ENCODE measurements around the gene CYP19A1.

CYP19A1 gene

DNA sequence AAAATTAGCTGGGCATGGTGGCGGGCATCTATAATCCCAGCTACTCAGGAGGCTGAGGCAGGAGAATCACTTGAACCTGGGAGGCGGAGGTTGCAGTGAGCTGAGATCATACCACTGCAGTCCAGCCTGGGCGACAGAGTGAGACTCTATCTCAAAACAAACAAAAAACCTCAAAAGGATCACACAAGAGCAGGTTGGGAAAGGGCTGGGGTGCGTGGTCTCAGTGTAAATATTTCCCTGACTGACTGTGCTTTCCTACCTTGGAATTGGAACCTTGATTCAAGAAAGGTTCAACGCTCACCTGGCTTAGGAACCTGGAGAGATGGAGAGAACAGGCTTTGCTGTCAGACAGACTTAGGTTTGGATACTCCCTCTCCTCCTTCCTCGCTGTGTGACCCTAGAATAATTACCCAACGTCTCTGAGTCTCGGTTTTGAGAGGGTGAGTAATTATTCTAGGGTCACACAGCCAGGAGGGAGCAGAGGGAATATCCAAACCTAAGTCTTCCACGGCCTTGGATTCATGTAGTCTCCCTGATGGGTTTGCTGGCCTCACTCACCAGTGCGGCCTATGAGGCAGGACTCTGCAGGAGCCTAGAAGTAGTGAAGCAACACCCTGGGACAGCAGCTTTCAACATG, 24.6 kb downstream of the CYP19A1 start:
- no peak for TF ChIP-seq CTCF (IDR thresholded peaks at IDR 0.05; ENCODE audit: insufficient read depth, low read length, missing control alignments)
- ChIA-PET CTCF (interaction anchor here (1.4 kb wide), 1 partner anchor 151 kb away, joined by 3 read pairs; no protein-coding TSS in a partner anchor), POLR2A (no interaction called here)
- DNase-seq (ENCODE audit: low read depth, low spot score) = no peak
- no peak overlapping the region for H3K4me3 ChIP-seq (ENCODE audit: low read depth, low read length)

DNA sequence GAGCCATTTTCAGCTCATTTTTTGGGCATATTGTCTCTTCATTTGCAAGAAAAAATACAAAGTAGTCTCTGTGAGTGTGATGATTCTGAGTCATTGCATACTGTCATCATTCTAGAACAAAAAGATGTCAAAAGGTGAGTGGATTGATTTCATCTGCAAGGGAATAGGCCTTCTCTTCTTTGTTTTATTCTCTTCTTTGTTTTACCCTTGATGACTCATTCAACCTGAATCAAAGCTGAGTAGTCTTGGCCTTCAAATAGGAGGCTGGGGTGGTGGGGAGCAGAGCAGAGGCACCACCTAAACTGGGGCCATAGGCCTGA, 25.4 kb downstream of the CYP19A1 start:
- ChIA-PET CTCF (no interaction called here), POLR2A (no interaction called here)
- no peak overlapping the region for H3K4me3 ChIP-seq (ENCODE audit: low read depth, low read length)
- DNase-seq (ENCODE audit: low read depth, low spot score) = no peak
- TF ChIP-seq CTCF (IDR thresholded peaks at IDR 0.05; ENCODE audit: insufficient read depth, low read length, missing control alignments) = no peak

DNA sequence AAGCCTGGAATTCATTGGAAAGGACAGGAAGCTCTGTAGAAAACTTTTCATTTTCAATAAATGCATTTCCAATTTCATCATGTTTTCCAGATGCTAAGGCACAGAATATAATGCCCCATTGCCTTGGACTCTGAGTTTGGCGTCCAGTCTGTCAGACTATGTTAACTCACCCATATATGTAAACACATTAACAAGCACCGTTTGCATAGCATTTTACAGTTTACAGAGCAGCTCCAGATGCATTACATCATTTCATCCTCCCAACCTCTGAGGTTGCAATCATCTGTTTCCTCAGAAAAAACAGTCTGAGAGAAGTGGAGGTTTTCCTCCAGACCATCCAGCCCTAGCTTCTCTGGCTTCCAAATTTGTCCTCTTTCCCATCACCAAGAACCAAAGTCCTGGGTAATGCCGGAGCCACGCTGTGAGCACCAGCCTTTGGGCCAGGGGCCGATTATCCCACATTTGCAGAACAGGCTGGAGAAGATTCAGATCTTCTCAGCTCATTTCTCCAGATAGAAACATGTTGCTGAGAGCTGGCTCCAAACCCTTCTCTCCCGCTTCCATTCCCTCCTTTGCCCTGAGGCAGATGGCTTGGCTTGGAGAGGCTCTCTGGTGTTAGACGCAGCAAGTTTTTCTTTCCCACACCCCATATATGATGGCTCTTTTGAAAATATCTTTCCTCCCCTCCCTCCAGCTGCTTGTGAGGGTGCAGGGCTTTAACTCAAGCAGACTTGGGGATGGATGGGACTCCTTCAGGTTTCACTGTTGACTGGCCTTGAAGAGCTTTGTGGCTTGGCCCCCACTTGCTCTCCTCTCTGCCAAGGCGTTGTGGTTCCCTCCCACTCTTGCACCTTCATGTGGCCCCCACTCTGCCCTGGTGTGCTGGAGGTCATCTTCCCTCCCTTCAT, 26.0 kb downstream of the CYP19A1 start:
- DNase-seq (ENCODE audit: low read depth, low spot score) = no peak
- ChIA-PET CTCF (interaction anchor here (0.9 kb wide), 1 partner anchor 66 kb away, joined by 5 read pairs; no protein-coding TSS in a partner anchor), POLR2A (no interaction called here)
- no peak for TF ChIP-seq CTCF (IDR thresholded peaks at IDR 0.05; ENCODE audit: insufficient read depth, low read length, missing control alignments)
- H3K4me3 ChIP-seq (ENCODE audit: low read depth, low read length) = no peak overlapping the region

GRCh38 chr15:51311510-51311909, 26.9 kb downstream of the CYP19A1 start:
- POLR2A ChIA-PET = no interaction called here

DNA sequence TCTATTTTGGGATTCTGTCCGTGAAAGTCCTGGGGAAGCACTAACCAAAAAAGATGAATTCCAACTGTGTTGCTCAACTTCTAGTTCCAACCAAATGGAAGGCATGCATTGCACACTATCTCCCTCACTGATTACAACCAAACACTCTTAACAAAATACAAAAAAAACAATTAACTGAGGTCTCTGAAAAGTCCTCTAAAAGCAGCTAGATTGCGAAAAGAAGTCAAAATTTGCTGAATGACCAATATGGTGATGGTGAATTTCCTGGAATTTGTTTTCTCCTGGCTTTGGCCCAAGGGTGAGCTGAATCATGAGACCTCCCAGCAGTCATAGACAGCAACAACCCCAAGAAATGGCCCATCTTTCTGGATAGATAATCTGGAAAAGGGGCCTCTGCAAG, 28.3 kb downstream of the CYP19A1 start:
- TF ChIP-seq CTCF (IDR thresholded peaks at IDR 0.05; ENCODE audit: insufficient read depth, low read length, missing control alignments) = no peak
- DNase-seq (ENCODE audit: low read depth, low spot score) = no peak
- no peak overlapping the region for H3K4me3 ChIP-seq (ENCODE audit: low read depth, low read length)
- ChIA-PET POLR2A (no interaction called here), CTCF (no interaction called here)

More at GRCh38 chr15:51311510-51311909, 26.9 kb downstream of the CYP19A1 start:
- no peak for DNase-seq (ENCODE audit: low read depth, low spot score)
- CTCF ChIA-PET = interaction anchor here (0.9 to 1.0 kb wide), 2 partner anchors 13 to 67 kb away, joined by 3 to 5 read pairs; no protein-coding TSS in a partner anchor
- no peak for TF ChIP-seq CTCF (IDR thresholded peaks at IDR 0.05; ENCODE audit: insufficient read depth, low read length, missing control alignments)
- no peak overlapping the region for H3K4me3 ChIP-seq (ENCODE audit: low read depth, low read length)

DNA sequence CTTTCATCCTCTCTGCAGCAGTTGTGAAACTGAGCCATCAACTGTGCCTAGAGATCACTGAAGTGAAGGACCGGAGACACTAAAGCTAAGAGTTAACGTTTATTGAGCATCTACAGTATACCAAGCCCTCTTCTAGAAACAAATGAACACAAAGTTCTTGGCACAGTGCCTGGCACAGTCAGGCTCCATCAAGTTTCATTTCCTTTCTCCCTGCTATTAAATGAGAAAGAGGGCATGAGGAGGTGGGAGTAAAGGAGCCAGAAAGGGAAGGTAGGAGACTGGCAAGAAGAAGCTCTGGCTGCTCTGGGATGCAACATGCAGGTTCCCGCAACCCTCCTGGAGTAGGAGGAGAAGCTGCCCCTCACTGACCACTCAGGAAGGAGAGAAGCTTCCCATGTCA, 30.6 kb downstream of the CYP19A1 start:
- CTCF ChIA-PET = no interaction called here
- TF ChIP-seq CTCF (IDR thresholded peaks at IDR 0.05; ENCODE audit: insufficient read depth, low read length, missing control alignments) = no peak
- no peak overlapping the region for H3K4me3 ChIP-seq (ENCODE audit: low read depth, low read length)
- DNase-seq (ENCODE audit: low read depth, low spot score) = no peak
- POLR2A ChIA-PET = no interaction called here
